Esophagus squamous epithelium (tissue), 5 donors: Measurements from ENCODE around the gene CLDN1. TPM values are rescaled to one million over a fixed set of nuclear protein-coding genes. Genes with fewer than 3 reads are reported as not detected.

Experiments
- DNase-seq: peaks from one replicate; lab custom pipeline; 2025; lab: John Stamatoyannopoulos, UW
- H3K27ac ChIP-seq, 4 donors: fragments of 200-600 bp; sonication (generic); one replicate each; pipeline ENCODE4 v1.5.1; 2016 to 2019; ENCODE audit warnings: mild to moderate bottlenecking in 1 of 4
- H3K27me3 ChIP-seq, 4 donors: fragments of 200-600 bp; sonication (generic); 1 replicate in 3 of 4; 2 replicates in 1 of 4; pipeline versions ENCODE4 v1.5.1 to v1.6.0; 2017 to 2021; ENCODE audit warnings: antibody characterized with exemption in 1 of 4
- H3K36me3 ChIP-seq, 3 donors: fragments of 200-600 bp; sonication (generic); one replicate each; pipeline ENCODE4 v1.5.1; 2016 to 2019
- H3K4me1 ChIP-seq, 3 donors: fragments of 200-600 bp; sonication (generic); one replicate each; pipeline ENCODE4 v1.5.1; 2017 to 2019
- H3K4me3 ChIP-seq, 4 donors: fragments of 200-600 bp; sonication (generic); 1 replicate in 3 of 4; 2 replicates in 1 of 4; pipeline ENCODE4 v1.5.1; 2016 to 2019; ENCODE audit warnings: mild to moderate bottlenecking in 2 of 4, moderate library complexity in 1 of 4
- H3K9me3 ChIP-seq, 3 donors: fragments of 200-600 bp; sonication (generic); one replicate each; pipeline ENCODE4 v1.5.1; 2016 to 2019
- POLR2A ChIP-seq, 4 donors: fragments of 450-650 bp; IDR thresholded peaks; one replicate each; pipeline ENCODE4 v1.6.1; 2017; ENCODE audit warnings: antibody characterized with exemption in 4 of 4, mild to moderate bottlenecking in 4 of 4, moderate library complexity in 3 of 4
- WGBS, 2 donors: methylation state at CpG; one replicate each; pipeline ENCODE4 v1.1.5; 2018; 5-methylcytosine and 5-hydroxymethylcytosine counted together
- intact Hi-C: fragments of 100-400 bp; cut with DNase I; formaldehyde crosslinking; loops from one replicate; pipeline ENCODE4 v1.15.0; 2022
- total RNA-seq, 4 donors: library from RNA; depleted of rRNA; stranded (reverse); fragments of >200 nt; gene quantifications; one replicate each; pipeline ENCODE4 v1.1.0, GENCODE V29; 2016
- TF ChIP-seq, protein P1 (sequence below), 6 experiments: fragments of 450-650 bp in 4 of 6; fragments of 200-600 bp in 2 of 6; sonication (generic) in 2 of 6; IDR thresholded peaks; one replicate each; pipeline ENCODE4 v1.5.1; 2016 to 2019; ENCODE audit warnings: antibody characterized with exemption in 6 of 6, mild to moderate bottlenecking in 4 of 6, moderate library complexity in 4 of 6
- donor health status: DM: yes; HTN: yes; CAD: no.

The CLDN1 gene
- total RNA-seq, 4 donors from 2014 or later: 34.8 to 59.6 (median 45.4) TPM

DNA sequence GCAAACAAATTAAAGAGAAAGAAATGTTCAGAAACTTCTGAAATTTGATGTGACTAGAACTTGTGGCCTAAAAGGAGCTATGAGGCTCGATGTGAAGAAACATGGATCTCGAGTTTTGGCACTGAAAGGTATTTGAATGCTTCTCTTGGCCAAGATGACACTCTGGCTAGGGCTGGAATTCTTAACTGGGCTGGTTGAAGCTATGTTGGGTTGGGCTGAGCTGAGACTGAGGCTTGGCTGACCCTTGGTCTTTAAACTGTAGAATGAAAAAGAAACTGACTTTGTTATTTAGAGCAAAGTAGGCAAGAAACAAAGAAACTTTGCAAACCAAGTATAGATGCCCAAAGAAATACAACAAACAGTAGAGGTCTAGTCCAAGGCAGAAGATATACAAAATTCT is 37.6 kb upstream of the CLDN1 start:
- no peak overlapping the region for H3K27ac ChIP-seq
- no peak for DNase-seq
- H3K27me3 ChIP-seq: no peaks in the 10 kb centered on the region
- H3K4me1 ChIP-seq: peaks cover 0 to 27% (median 6%) of the 10 kb centered on the region in 3 donors
- H3K4me3 ChIP-seq: no peak overlapping the region
- 46 to 69% methylated on average over 2 of the region's 2 CpGs for WGBS, 2 donors
- no peaks in the 10 kb centered on the region for H3K36me3 ChIP-seq
- intact Hi-C loops: no loop called here
- TF ChIP-seq POLR2A (IDR thresholded peaks at IDR 0.05): no peak
- TF ChIP-seq, protein P1, sequence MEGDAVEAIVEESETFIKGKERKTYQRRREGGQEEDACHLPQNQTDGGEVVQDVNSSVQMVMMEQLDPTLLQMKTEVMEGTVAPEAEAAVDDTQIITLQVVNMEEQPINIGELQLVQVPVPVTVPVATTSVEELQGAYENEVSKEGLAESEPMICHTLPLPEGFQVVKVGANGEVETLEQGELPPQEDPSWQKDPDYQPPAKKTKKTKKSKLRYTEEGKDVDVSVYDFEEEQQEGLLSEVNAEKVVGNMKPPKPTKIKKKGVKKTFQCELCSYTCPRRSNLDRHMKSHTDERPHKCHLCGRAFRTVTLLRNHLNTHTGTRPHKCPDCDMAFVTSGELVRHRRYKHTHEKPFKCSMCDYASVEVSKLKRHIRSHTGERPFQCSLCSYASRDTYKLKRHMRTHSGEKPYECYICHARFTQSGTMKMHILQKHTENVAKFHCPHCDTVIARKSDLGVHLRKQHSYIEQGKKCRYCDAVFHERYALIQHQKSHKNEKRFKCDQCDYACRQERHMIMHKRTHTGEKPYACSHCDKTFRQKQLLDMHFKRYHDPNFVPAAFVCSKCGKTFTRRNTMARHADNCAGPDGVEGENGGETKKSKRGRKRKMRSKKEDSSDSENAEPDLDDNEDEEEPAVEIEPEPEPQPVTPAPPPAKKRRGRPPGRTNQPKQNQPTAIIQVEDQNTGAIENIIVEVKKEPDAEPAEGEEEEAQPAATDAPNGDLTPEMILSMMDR (IDR thresholded peaks at IDR 0.05): no peak
- no peaks in the 10 kb centered on the region for H3K9me3 ChIP-seq

DNA sequence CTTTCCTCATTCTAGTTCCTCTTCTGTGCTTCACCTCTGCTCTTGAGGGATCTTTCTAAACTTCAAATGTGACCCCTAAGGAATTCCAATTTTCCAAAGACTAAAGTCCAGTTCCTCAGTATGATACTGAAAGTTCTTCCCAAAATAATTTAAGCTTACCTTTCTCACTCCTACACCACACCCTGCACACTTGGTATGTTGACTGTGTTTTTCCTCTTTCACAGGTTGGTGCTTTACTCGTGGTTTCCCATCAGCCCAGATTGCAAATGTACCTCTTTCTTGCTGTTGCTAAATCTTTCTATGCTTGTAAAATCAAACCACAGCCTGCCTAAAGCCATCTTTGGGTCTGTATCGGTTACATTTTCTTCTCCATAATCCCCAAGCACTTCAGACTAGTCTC is 35.2 kb upstream of the CLDN1 start:
- H3K27me3 ChIP-seq: no peaks in the 10 kb centered on the region
- TF ChIP-seq, protein P1 (IDR thresholded peaks at IDR 0.05): no peak
- TF ChIP-seq POLR2A (IDR thresholded peaks at IDR 0.05): no peak

DNA sequence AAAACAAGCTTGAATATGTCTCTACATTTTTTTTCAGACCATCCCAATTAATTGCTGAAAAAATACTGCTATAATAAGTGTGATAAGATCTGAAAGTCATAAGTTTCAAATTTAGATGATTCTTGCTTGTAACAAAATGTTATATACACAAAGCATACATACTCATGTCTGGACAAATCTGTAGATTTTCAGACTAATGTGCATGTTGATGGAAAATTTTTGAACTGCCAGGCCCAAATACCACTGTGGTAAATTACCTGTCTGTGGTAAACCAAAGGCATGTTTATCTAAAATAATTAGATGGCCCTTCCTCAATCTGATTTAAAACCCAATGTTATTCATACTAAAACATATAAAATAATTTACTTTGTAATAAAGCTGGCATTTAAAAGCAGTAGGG is 34.0 kb upstream of the CLDN1 start:
- intact Hi-C loops: no loop called here
- Histone ChIP-seq H3K36me3 (no peaks in the 10 kb centered on the region), H3K4me1 (peaks cover 0 to 14% (median under 1%) of the 10 kb centered on the region in 3 donors), H3K27me3 (no peaks in the 10 kb centered on the region), H3K9me3 (no peaks in the 10 kb centered on the region), H3K4me3 (no peak overlapping the region), H3K27ac (no peak overlapping the region)
- DNase-seq: no peak
- no peak for TF ChIP-seq POLR2A (IDR thresholded peaks at IDR 0.05)
- TF ChIP-seq, protein P1 (IDR thresholded peaks at IDR 0.05): no peak

More for the DNA sequence above, 35.2 kb upstream of the CLDN1 start:
- H3K27ac ChIP-seq: no peak overlapping the region
- no peak overlapping the region for H3K4me3 ChIP-seq
- no peaks in the 10 kb centered on the region for H3K9me3 ChIP-seq
- WGBS, 2 donors: 65 to 72% methylated on average over 2 of the region's 2 CpGs
- peaks cover 0 to 26% (median 6%) of the 10 kb centered on the region in 3 donors for H3K4me1 ChIP-seq
- no peaks in the 10 kb centered on the region for H3K36me3 ChIP-seq
- DNase-seq: no peak
- intact Hi-C loops: no loop called here

DNA sequence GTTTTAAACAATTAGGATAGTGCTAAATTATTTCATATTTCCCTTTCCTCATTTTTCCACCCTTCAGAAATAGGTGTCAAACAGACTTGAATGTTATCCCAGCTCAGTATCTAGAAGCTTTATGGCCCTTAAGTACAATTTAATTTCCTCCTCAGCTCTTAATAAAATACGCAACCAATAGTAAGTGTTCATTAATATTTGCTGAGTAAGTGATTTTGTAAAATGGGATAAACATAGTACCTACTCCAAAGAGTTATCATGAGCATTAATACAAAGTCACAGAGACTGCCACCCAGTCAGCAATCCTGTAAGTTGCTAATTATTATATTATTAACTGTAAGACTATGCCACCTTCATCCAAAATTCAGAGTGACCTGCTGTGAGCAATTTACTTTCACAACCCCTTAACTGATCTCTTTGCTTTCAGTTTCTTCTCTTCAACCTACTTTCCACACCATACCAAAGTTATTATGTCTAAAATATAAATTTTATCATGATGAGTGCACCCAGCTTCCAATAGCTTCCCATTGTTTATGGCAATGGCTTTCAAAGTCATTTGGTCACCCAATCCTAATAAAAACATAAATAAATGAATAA is 30.7 kb upstream of the CLDN1 start:
- no peak overlapping the region for H3K27ac ChIP-seq

DNA sequence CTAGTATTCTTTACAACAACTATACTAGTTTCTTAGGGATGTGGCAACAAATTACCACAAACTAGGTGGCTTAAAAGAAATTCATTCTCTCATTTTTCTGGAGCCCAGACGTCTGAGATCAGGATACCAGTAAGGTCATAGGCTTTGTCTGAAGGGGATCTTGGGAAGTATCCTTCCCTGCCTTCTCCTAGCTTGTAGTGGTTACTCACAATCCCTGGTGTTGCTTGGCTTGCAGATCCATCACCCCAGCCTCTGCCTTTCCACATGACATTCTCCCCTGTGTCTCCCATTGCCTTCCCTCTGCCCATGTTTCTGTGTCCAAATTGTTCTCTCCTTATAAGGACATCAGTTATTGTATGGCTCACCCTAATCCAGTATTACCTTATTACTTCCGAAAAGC is 24.3 kb upstream of the CLDN1 start:
- WGBS, 2 donors: 47 to 72% methylated on average over 2 of the region's 2 CpGs
- Histone ChIP-seq H3K4me3 (no peak overlapping the region), H3K27ac (peak overlapping the region; percentile 40 to 87 (median 80)), H3K9me3 (no peaks in the 10 kb centered on the region), H3K4me1 (peaks cover 6 to 40% (median 7%) of the 10 kb centered on the region in 3 donors), H3K27me3 (no peaks in the 10 kb centered on the region), H3K36me3 (no peaks in the 10 kb centered on the region)
- DNase-seq: no peak
- intact Hi-C loops: no loop called here
- TF ChIP-seq, protein P1 (IDR thresholded peaks at IDR 0.05): no peak
- TF ChIP-seq POLR2A (IDR thresholded peaks at IDR 0.05): no peak

More for the DNA sequence above, 30.7 kb upstream of the CLDN1 start:
- TF ChIP-seq, protein P1 (IDR thresholded peaks at IDR 0.05): no peak
- TF ChIP-seq POLR2A (IDR thresholded peaks at IDR 0.05): no peak
- no peak for DNase-seq
- peaks cover 0 to 23% (median 0%) of the 10 kb centered on the region in 3 donors for H3K4me1 ChIP-seq
- WGBS, 2 donors: 89 to 92% methylated on average over 1 of the region's 1 CpG
- H3K9me3 ChIP-seq: no peaks in the 10 kb centered on the region
- intact Hi-C loops: no loop called here
- H3K4me3 ChIP-seq: no peak overlapping the region
- no peaks in the 10 kb centered on the region for H3K36me3 ChIP-seq
- H3K27me3 ChIP-seq: no peaks in the 10 kb centered on the region
